Vagina (tissue), 2 donors: Measurements from ENCODE around the gene INHBA. TPM values are rescaled to one million over a fixed set of nuclear protein-coding genes. Genes with fewer than 3 reads are reported as not detected.

ENCODE experiments used
- DNase-seq, 2 donors: peaks; one replicate each; pipeline ENCODE4 v3.0.0-alpha.2; 2017; ENCODE audit errors: extremely low spot score in 2 of 2
- H3K27ac ChIP-seq: fragments of 200-600 bp; sonication (generic); one replicate; pipeline ENCODE4 v1.5.1; 2019
- H3K27me3 ChIP-seq: fragments of 200-600 bp; sonication (generic); one replicate; pipeline ENCODE4 v1.5.1; 2019
- H3K36me3 ChIP-seq, 2 donors: fragments of 200-600 bp; sonication (generic); one replicate each; pipeline ENCODE4 v1.5.1; 2017 to 2019
- H3K4me1 ChIP-seq: fragments of 200-600 bp; sonication (generic); one replicate; pipeline ENCODE4 v1.5.1; 2019
- H3K4me3 ChIP-seq, 2 donors: fragments of 200-600 bp; sonication (generic); 1 replicate in 1 of 2; 2 replicates in 1 of 2; pipeline ENCODE4 v1.5.1; 2016 to 2019
- H3K9me3 ChIP-seq: fragments of 200-600 bp; sonication (generic); one replicate; pipeline ENCODE4 v1.5.1; 2019
- POLR2A ChIP-seq, 2 donors: fragments of 450-650 bp; IDR thresholded peaks; one replicate each; pipeline ENCODE4 v1.6.1; 2017; ENCODE audit warnings: antibody characterized with exemption in 2 of 2, mild to moderate bottlenecking in 2 of 2, moderate library complexity in 2 of 2
- POLR2AphosphoS5 ChIP-seq, 2 donors: sonication (generic); formaldehyde crosslinking; IDR thresholded peaks; one replicate each; pipeline ENCODE4 v1.9.0; 2017; ENCODE audit warnings: antibody characterized with exemption in 2 of 2, mild to moderate bottlenecking in 2 of 2, low read depth in 1 of 2; ENCODE audit not compliant: insufficient read depth in 1 of 2
- intact Hi-C: fragments of 100-400 bp; cut with DNase I; formaldehyde crosslinking; loops from one replicate; pipeline ENCODE4 v1.15.1; 2023
- total RNA-seq: library from RNA; depleted of rRNA; stranded (reverse); fragments of >200 nt; gene quantifications from one replicate; pipeline ENCODE4 v1.2.3, GENCODE V29; 2016
- TF ChIP-seq, protein P1 (sequence below), 3 experiments: fragments of 450-650 bp in 2 of 3; fragments of 200-600 bp in 1 of 3; sonication (generic) in 1 of 3; IDR thresholded peaks; one replicate each; pipeline ENCODE4 v1.5.1; 2017 to 2019; ENCODE audit warnings: antibody characterized with exemption in 3 of 3, mild to moderate bottlenecking in 2 of 3, moderate library complexity in 2 of 3

INHBA gene
- total RNA-seq, 1 donor from 2014 or later: 2.2 TPM

DNA sequence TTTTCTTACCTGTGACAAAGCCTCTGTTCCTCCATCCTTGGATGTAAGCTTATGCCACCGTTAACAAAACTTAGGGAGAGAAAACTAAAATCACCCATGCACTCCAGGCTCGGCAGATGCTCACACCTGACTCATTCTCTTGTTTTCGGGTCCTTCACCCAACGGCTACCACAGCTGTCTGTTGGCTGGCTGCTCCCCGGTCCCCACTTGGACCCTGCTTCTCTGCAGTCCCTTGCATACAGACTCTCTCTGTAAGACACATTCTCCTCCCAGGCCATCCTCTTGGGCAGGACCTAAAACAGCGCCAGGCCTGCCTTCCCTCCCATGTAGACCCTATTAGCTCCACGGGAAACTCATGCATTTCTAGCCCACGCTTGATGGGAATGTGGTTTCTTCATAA, 12.1 kb upstream of the INHBA start:
- Histone ChIP-seq H3K9me3 (no peaks in the 10 kb centered on the region), H3K4me1 (no peaks in the 10 kb centered on the region), H3K27ac (no peak overlapping the region), H3K4me3 (no peak overlapping the region), H3K27me3 (no peaks in the 10 kb centered on the region), H3K36me3 (no peaks in the 10 kb centered on the region)
- DNase-seq: no peak
- TF ChIP-seq, protein P1, sequence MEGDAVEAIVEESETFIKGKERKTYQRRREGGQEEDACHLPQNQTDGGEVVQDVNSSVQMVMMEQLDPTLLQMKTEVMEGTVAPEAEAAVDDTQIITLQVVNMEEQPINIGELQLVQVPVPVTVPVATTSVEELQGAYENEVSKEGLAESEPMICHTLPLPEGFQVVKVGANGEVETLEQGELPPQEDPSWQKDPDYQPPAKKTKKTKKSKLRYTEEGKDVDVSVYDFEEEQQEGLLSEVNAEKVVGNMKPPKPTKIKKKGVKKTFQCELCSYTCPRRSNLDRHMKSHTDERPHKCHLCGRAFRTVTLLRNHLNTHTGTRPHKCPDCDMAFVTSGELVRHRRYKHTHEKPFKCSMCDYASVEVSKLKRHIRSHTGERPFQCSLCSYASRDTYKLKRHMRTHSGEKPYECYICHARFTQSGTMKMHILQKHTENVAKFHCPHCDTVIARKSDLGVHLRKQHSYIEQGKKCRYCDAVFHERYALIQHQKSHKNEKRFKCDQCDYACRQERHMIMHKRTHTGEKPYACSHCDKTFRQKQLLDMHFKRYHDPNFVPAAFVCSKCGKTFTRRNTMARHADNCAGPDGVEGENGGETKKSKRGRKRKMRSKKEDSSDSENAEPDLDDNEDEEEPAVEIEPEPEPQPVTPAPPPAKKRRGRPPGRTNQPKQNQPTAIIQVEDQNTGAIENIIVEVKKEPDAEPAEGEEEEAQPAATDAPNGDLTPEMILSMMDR (IDR thresholded peaks at IDR 0.05): no peak
- TF ChIP-seq POLR2AphosphoS5 (IDR thresholded peaks at IDR 0.05; ENCODE audit: insufficient read depth in 1 of 2, low read depth in 1 of 2): no peak
- TF ChIP-seq POLR2A (IDR thresholded peaks at IDR 0.05): no peak
- intact Hi-C loops: no loop called here

DNA sequence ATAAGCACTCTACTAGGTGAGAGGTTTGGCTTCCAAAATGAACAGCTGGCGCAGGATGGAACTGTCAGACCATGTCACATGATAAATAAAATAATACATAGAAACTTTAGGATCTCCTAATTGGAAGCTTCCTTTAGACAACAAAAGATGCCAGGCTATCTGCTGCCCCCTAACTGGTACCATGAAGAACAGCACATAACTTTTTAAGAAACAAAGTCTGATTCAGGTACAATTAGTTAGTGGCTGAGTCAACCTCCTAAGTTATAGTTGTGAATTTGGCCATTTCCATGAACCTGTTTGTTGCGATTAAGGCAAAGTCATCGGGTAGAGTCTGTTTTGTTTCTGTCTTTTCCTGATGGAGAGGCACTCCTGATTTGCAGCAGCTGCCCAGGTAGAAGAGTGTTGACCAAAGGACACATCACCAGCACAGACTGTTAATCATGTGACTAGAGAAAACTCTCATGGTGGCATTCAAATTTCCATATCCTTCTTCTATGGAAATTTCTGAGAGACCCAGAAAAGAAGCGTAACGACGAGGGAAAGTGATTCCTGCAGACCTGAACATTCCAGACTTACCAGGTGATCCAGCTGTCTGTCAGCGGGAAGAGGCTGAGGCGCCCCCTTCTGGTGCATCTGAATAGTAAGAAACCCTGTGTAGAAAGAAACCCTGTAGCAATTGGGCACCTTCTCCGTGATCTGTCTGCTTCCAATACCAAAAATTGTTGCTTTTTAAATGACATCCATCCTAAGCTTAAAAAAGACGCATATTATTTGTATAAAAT, 8.6 kb upstream of the INHBA start:
- Histone ChIP-seq H3K4me3 (no peak overlapping the region), H3K4me1 (no peaks in the 10 kb centered on the region), H3K27me3 (no peaks in the 10 kb centered on the region), H3K27ac (no peak overlapping the region), H3K9me3 (no peaks in the 10 kb centered on the region), H3K36me3 (no peaks in the 10 kb centered on the region)
- intact Hi-C loops: no loop called here
- no peak for DNase-seq
- TF ChIP-seq POLR2AphosphoS5 (IDR thresholded peaks at IDR 0.05; ENCODE audit: insufficient read depth in 1 of 2, low read depth in 1 of 2): no peak
- TF ChIP-seq, protein P1 (IDR thresholded peaks at IDR 0.05): no peak
- TF ChIP-seq POLR2A (IDR thresholded peaks at IDR 0.05): no peak

DNA sequence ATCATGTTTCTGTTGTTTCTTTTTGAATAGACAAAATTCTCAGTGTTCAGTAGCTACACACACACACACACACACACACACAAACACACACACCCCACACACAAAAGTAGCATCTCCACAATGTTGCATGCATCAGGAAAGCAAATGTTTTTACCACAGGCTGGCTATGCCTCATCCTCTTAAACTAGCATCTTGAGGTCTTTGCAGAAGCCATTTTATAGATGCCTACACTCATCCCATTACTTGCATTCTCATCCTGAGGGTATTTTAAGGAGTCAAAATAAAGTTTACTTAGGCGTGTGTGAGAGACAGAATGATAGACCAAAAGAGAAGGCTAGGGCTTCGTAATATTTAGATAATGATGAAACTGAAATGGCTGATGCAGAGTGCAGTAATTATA, 7.9 kb upstream of the INHBA start:
- intact Hi-C loops: no loop called here

DNA sequence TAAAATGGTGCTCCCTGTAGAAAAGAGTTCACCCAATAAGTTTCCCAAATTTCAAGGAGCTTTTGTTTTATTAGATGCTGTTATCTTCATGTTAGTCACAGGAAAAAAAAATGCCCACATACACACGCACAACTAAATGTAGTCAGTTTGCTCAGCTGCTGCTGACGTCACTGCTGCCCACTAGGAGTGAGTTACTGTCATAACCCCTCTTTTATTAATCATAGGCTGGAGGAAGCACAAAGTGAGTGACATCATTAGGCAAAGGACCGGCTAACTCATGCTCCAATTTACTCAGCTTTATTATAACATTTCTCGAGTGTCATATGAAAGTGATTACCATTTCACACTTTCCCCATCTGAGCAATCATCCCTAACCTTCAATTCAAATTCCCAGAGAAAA, 6.7 kb upstream of the INHBA start:
- Histone ChIP-seq H3K27ac (no peak overlapping the region), H3K9me3 (no peaks in the 10 kb centered on the region), H3K36me3 (no peaks in the 10 kb centered on the region), H3K4me1 (peaks cover 7% of the 10 kb centered on the region), H3K27me3 (no peaks in the 10 kb centered on the region), H3K4me3 (no peak overlapping the region)
- no peak for TF ChIP-seq POLR2AphosphoS5 (IDR thresholded peaks at IDR 0.05; ENCODE audit: insufficient read depth in 1 of 2, low read depth in 1 of 2)
- TF ChIP-seq, protein P1 (IDR thresholded peaks at IDR 0.05): no peak
- no peak for TF ChIP-seq POLR2A (IDR thresholded peaks at IDR 0.05)
- no peak for DNase-seq
- intact Hi-C loops: no loop called here

More for the DNA sequence above, 7.9 kb upstream of the INHBA start:
- TF ChIP-seq, protein P1 (IDR thresholded peaks at IDR 0.05): no peak
- no peak for TF ChIP-seq POLR2A (IDR thresholded peaks at IDR 0.05)
- TF ChIP-seq POLR2AphosphoS5 (IDR thresholded peaks at IDR 0.05; ENCODE audit: insufficient read depth in 1 of 2, low read depth in 1 of 2): no peak
- Histone ChIP-seq H3K9me3 (no peaks in the 10 kb centered on the region), H3K4me3 (no peak overlapping the region), H3K36me3 (no peaks in the 10 kb centered on the region), H3K27ac (no peak overlapping the region), H3K27me3 (no peaks in the 10 kb centered on the region), H3K4me1 (peaks cover under 1% of the 10 kb centered on the region)
- DNase-seq: no peak
